NAMALWA (cell line): ENCODE results near the gene SHD.
"Not testable (repeated sequence)": the region's sequence is repeated elsewhere in the genome, so short reads cannot be mapped to it uniquely, and the experiment has no call there.

Experiments used
- DNase-seq: peaks from one replicate; pipeline ENCODE4 v3.0.0-alpha.2; 2015; ENCODE audit warnings: low spot score

Gene SHD

GRCh38 chr19:4267101-4267900 is 11.8 kb upstream of the SHD start:
- peak; percentile 89 for DNase-seq

GRCh38 chr19:4267901-4268815 is 10.9 kb upstream of the SHD start:
- no peak for DNase-seq

GRCh38 chr19:4268816-4269430 is 10.1 kb upstream of the SHD start:
- no peak for DNase-seq

GRCh38 chr19:4272894-4273293 is 6.2 kb upstream of the SHD start:
- no peak for DNase-seq

- not testable (repeated sequence) for DNase-seq
These were observed 4.8 kb upstream of the SHD start for GRCh38 chr19:4274321-4274686.

- DNase-seq: no peak
These were observed 1.8 kb upstream of the SHD start for GRCh38 chr19:4277191-4277696.

GRCh38 chr19:4278010-4278409 is 1.1 kb upstream of the SHD start:
- no peak for DNase-seq

- DNase-seq: no peak
These were observed 132 bp downstream of the SHD start for GRCh38 chr19:4279267-4279529.

- DNase-seq: no peak
These were observed 710 bp downstream of the SHD start for GRCh38 chr19:4279530-4280422.

- DNase-seq: peak; percentile 70
These were observed 5.3 kb downstream of the SHD start for GRCh38 chr19:4284176-4284958.

- no peak for DNase-seq
These were observed 5.9 kb downstream of the SHD start for GRCh38 chr19:4284974-4285373.

GRCh38 chr19:4286141-4286540 is 7.1 kb downstream of the SHD start:
- not testable (repeated sequence) for DNase-seq

GRCh38 chr19:4288091-4288777 is 9.2 kb downstream of the SHD start:
- no peak for DNase-seq

GRCh38 chr19:4291184-4291732 is 12.2 kb downstream of the SHD start:
- no peak for DNase-seq

GRCh38 chr19:4292515-4292914 is 13.4 kb downstream of the SHD start:
- no peak for DNase-seq

- DNase-seq: no peak
These were observed 15.3 kb downstream of the SHD start for GRCh38 chr19:4294389-4294788.

- DNase-seq: peak; percentile 89
These were observed 17.1 kb downstream of the SHD start for GRCh38 chr19:4295972-4296771.

GRCh38 chr19:4297901-4298809 is 19.1 kb downstream of the SHD start:
- DNase-seq: no peak
